SK-N-SH (cell line): ENCODE results near the gene ZNF530. TPM values are rescaled to one million over a fixed set of nuclear protein-coding genes. Genes with fewer than 3 reads are reported as not detected.
A peak's percentile ranks its signal among the peaks of the same experiment; 100 is the strongest.

ENCODE experiments used
- CTCF ChIA-PET: fragments of 300-600, 350-600 bp; formaldehyde crosslinking; extraction: SDS; loops from one replicate; lab custom pipeline; 2021; lab: Yijun Ruan, JAX
- POLR2A ChIA-PET: fragments of 350-600 bp; sonication (Branson Sonifier 250); formaldehyde crosslinking; extraction: SDS; loops from one replicate; lab custom pipeline; 2020; ENCODE audit warnings: antibody characterized with exemption, inconsistent platforms; lab: Yijun Ruan, JAX
- DNase-seq: peaks from one replicate; pipeline ENCODE4 v3.0.0; 2012
- H2AFZ ChIP-seq: fragments of 200-600 bp; sonication (generic); 2 replicates; pipeline ENCODE4 v1.8.1; 2016; ENCODE audit warnings: antibody characterized with exemption, mild to moderate bottlenecking, low read depth
- H3F3A ChIP-seq: fragments of 200-600 bp; sonication (generic); replicated peaks from 2 replicates; pipeline ENCODE3; 2016; ENCODE audit warnings: antibody characterized with exemption, mild to moderate bottlenecking; ENCODE audit not compliant: insufficient read depth
- H3K27ac ChIP-seq, 2 experiments: fragments of 200-500 bp in 1 of 2; fragments of 200-600 bp in 1 of 2; sonication (Bioruptor generic) in 1 of 2; sonication (generic), shearing (Covaris generic) in 1 of 2; 2 replicates each; pipeline versions ENCODE4 v1.5.1 to v1.6.1; 2014 to 2016; ENCODE audit warnings: low read depth in 2 of 2, inconsistent platforms in 1 of 2, low read length in 1 of 2, mild to moderate bottlenecking in 1 of 2, mixed read lengths in 1 of 2
- H3K27me3 ChIP-seq: fragments of 200-600 bp; sonication (generic), shearing (Covaris generic); 2 replicates; pipeline ENCODE4 v1.6.1; 2016; ENCODE audit warnings: mixed run types; ENCODE audit not compliant: insufficient read depth
- H3K36me3 ChIP-seq, 2 experiments: fragments of 200-500 bp in 1 of 2; fragments of 200-600 bp in 1 of 2; sonication (Bioruptor generic) in 1 of 2; sonication (generic) in 1 of 2; replicated peaks in 1 of 2; 2 replicates each; pipeline versions ENCODE3 to v1.5.1; 2014 to 2016; ENCODE audit warnings: low read length in 1 of 2, mild to moderate bottlenecking in 1 of 2; ENCODE audit not compliant: insufficient read depth in 2 of 2, control insufficient read depth in 1 of 2
- H3K4me1 ChIP-seq, 2 experiments: fragments of 200-500 bp in 1 of 2; fragments of 200-600 bp in 1 of 2; sonication (Bioruptor generic) in 1 of 2; sonication (generic), shearing (Covaris generic) in 1 of 2; 2 replicates each; pipeline versions ENCODE4 v1.5.1 to v1.6.1; 2014 to 2016; ENCODE audit warnings: low read depth in 1 of 2, low read length in 1 of 2, mixed run types in 1 of 2; ENCODE audit not compliant: insufficient read depth in 2 of 2, control insufficient read depth in 1 of 2
- H3K4me2 ChIP-seq: fragments of 200-600 bp; sonication (generic), shearing (Covaris generic); 2 replicates; pipeline ENCODE4 v1.6.1; 2017; ENCODE audit warnings: mixed run types
- H3K4me3 ChIP-seq, 2 experiments: fragments of 200-500 bp in 1 of 2; fragments of 200-600 bp in 1 of 2; sonication (Bioruptor generic) in 1 of 2; sonication (generic), shearing (Covaris generic) in 1 of 2; 2 replicates each; pipeline versions ENCODE4 v1.5.1 to v1.8.1; 2014 to 2016; ENCODE audit warnings: low read depth in 2 of 2, inconsistent platforms in 1 of 2, low read length in 1 of 2, mild to moderate bottlenecking in 1 of 2, mixed read lengths in 1 of 2, moderate library complexity in 1 of 2
- H3K79me2 ChIP-seq: fragments of 200-600 bp; sonication (generic); 2 replicates; pipeline ENCODE4 v1.8.1; 2017; ENCODE audit warnings: mild to moderate bottlenecking; ENCODE audit not compliant: insufficient read depth
- H3K9ac ChIP-seq: fragments of 200-600 bp; sonication (generic); 2 replicates; pipeline ENCODE4 v1.6.1; 2017; ENCODE audit warnings: mixed run types
- H3K9me2 ChIP-seq: fragments of 200-600 bp; sonication (generic); 2 replicates; pipeline ENCODE4 v1.6.1; 2017; ENCODE audit warnings: mixed run types
- H3K9me3 ChIP-seq: fragments of 200-600 bp; sonication (generic); 2 replicates; pipeline ENCODE4 v1.6.1; 2017; ENCODE audit warnings: mixed run types, mild to moderate bottlenecking, moderate library complexity
- H4K20me1 ChIP-seq: fragments of 200-600 bp; sonication (generic); 2 replicates; pipeline ENCODE4 v1.6.1; 2017; ENCODE audit warnings: mild to moderate bottlenecking, mixed run types; ENCODE audit not compliant: insufficient read depth
- CHD2 ChIP-seq: fragments of 150-350 bp; IDR thresholded peaks from 2 replicates; pipeline ENCODE4 v1.6.1; 2018; ENCODE audit warnings: low read length; ENCODE audit not compliant: partially characterized antibody
- EP300 ChIP-seq, 2 experiments: IDR thresholded peaks; 2 replicates each; pipeline versions ENCODE4 v1.4.0 to v1.6.1; 2012; ENCODE audit warnings: borderline replicate concordance in 1 of 2, low read depth in 1 of 2, low read length in 1 of 2
- FOSL2 ChIP-seq: IDR thresholded peaks from 2 replicates; pipeline ENCODE4 v1.4.0; 2012; ENCODE audit warnings: low read depth, mild to moderate bottlenecking, moderate library complexity, borderline replicate concordance
- GABPA ChIP-seq: IDR thresholded peaks from 2 replicates; pipeline ENCODE4 v1.4.0; 2012; ENCODE audit warnings: low read depth, mild to moderate bottlenecking
- JUND ChIP-seq: IDR thresholded peaks from 2 replicates; pipeline ENCODE4 v1.4.0; 2012
- MAX ChIP-seq: IDR thresholded peaks from 2 replicates; pipeline ENCODE4 v1.4.0; 2012; ENCODE audit warnings: low read depth
- MXI1 ChIP-seq: IDR thresholded peaks from 2 replicates; pipeline ENCODE4 v1.6.1; 2012; ENCODE audit warnings: mild to moderate bottlenecking, low read depth, low read length, improper control_type of control experiment
- NFIC ChIP-seq: IDR thresholded peaks from 2 replicates; pipeline ENCODE4 v1.4.0; 2012; ENCODE audit warnings: borderline replicate concordance
- PBX3 ChIP-seq: IDR thresholded peaks from 2 replicates; pipeline ENCODE4; 2012
- RAD21 ChIP-seq: IDR thresholded peaks from 2 replicates; pipeline ENCODE4 v1.6.1; 2012; ENCODE audit warnings: mild to moderate bottlenecking, low read length
- REST ChIP-seq: IDR thresholded peaks from 2 replicates; pipeline ENCODE4 v1.6.1; 2012; ENCODE audit warnings: mild to moderate bottlenecking, low read depth, low read length, moderate library complexity
- RFX5 ChIP-seq: IDR thresholded peaks from 2 replicates; pipeline ENCODE4 v1.6.1; 2012; ENCODE audit warnings: mild to moderate bottlenecking, improper control_type of control experiment, low read length
- RXRA ChIP-seq: IDR thresholded peaks from 2 replicates; pipeline ENCODE4 v1.4.0; 2012; ENCODE audit warnings: low read depth, mild to moderate bottlenecking, borderline replicate concordance
- SIN3A ChIP-seq: IDR thresholded peaks from 2 replicates; pipeline ENCODE4 v1.6.1; 2012; ENCODE audit warnings: low read depth, mild to moderate bottlenecking, low read length, moderate library complexity, borderline replicate concordance
- TCF12 ChIP-seq: IDR thresholded peaks from 2 replicates; pipeline ENCODE4 v1.4.0; 2012
- WGBS: methylation state at CpG from one replicate; pipeline ENCODE4 v1.1.6; 2017; ENCODE audit warnings: low lambda C conversion rate; 5-methylcytosine and 5-hydroxymethylcytosine counted together
- polyA plus RNA-seq, 3 experiments: library from polyadenylated mRNA; depleted of rRNA; stranded (reverse); fragments of >200 nt; gene quantifications; 2 replicates each; pipeline ENCODE4 v1.2.3, GENCODE V29; 2012
- TF ChIP-seq, protein P1 (sequence below): IDR thresholded peaks from 2 replicates; pipeline ENCODE4 v1.4.0; 2012; ENCODE audit warnings: low read depth, borderline replicate concordance
- TF ChIP-seq, protein P2 (sequence below): fragments of 200-600 bp; sonication (generic); IDR thresholded peaks from 2 replicates; pipeline ENCODE4 v1.6.1; 2017; ENCODE audit warnings: antibody characterized with exemption, mild to moderate bottlenecking, moderate library complexity

Gene ZNF530
- polyA plus RNA-seq, 1 of the 3 experiments (the other 2 are of a cell fraction): 4.6 TPM

DNA sequence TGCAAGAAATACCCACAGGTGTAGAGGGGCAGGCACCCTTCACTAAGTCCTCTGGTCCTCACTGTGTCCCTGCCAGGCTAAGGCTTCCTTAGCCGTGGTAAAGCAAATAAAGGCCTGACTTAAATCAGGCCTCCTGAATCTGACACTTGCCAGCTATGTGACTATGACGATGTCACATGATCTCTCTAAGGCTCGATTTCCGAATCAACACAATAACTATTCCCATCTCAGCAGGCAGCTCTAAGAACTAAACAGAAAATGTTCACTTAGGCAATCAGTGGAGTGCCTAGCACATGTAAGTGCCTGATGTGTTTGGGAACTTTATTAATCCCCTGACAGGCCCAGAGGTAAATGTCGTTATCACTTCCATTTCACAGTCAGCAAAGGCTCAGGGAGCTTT, 42.0 kb upstream of the ZNF530 start:
- peaks cover 0 to 8% of the 10 kb centered on the region in 2 experiments; a peak in 2 of 4 replicates for H3K4me1 ChIP-seq
- H3K9ac ChIP-seq: no peak overlapping the region
- H2AFZ ChIP-seq: no peak overlapping the region
- H3K9me2 ChIP-seq: no peaks in the 10 kb centered on the region
- ChIA-PET CTCF (no interaction called here), POLR2A (no interaction called here)
- TF ChIP-seq MAX (no peak), GABPA (no peak), EP300 (IDR thresholded peaks at IDR 0.05; ENCODE audit: borderline replicate concordance in 1 of 2, low read depth in 1 of 2, low read length in 1 of 2) (no peak), CHD2 (no peak), JUND (no peak), REST (no peak), NFIC (no peak), RAD21 (no peak), TCF12 (no peak)
- TF ChIP-seq, protein P1, sequence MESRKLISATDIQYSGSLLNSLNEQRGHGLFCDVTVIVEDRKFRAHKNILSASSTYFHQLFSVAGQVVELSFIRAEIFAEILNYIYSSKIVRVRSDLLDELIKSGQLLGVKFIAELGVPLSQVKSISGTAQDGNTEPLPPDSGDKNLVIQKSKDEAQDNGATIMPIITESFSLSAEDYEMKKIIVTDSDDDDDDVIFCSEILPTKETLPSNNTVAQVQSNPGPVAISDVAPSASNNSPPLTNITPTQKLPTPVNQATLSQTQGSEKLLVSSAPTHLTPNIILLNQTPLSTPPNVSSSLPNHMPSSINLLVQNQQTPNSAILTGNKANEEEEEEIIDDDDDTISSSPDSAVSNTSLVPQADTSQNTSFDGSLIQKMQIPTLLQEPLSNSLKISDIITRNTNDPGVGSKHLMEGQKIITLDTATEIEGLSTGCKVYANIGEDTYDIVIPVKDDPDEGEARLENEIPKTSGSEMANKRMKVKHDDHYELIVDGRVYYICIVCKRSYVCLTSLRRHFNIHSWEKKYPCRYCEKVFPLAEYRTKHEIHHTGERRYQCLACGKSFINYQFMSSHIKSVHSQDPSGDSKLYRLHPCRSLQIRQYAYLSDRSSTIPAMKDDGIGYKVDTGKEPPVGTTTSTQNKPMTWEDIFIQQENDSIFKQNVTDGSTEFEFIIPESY: no peak
- H3K27ac ChIP-seq: no peak overlapping the region
- H3K79me2 ChIP-seq: peaks cover 33% of the 10 kb centered on the region
- no peak overlapping the region for H3K4me2 ChIP-seq
- H3F3A ChIP-seq: no peaks in the 10 kb centered on the region
- no peak for DNase-seq
- no peaks in the 10 kb centered on the region for H3K27me3 ChIP-seq
- H4K20me1 ChIP-seq: no peaks in the 10 kb centered on the region
- H3K9me3 ChIP-seq: peaks cover 7% of the 10 kb centered on the region; the same call in 1 of the 2 replicates
- H3K4me3 ChIP-seq: peak overlapping the region in 1 of 2 experiments; percentile 97; a peak in 1 of 4 replicates
- WGBS: 84% methylated on average over 5 of the region's 5 CpGs
- peaks cover 24 to 38% of the 10 kb centered on the region in 2 experiments for H3K36me3 ChIP-seq

GRCh38 chr19:57558525-57558924, 41.2 kb upstream of the ZNF530 start:
- ChIA-PET CTCF (no interaction called here), POLR2A (no interaction called here)
- TF ChIP-seq RFX5: no peak
- TF ChIP-seq MXI1: no peak
- no peak for TF ChIP-seq RXRA
- no peak for TF ChIP-seq RAD21
- TF ChIP-seq, protein P2, sequence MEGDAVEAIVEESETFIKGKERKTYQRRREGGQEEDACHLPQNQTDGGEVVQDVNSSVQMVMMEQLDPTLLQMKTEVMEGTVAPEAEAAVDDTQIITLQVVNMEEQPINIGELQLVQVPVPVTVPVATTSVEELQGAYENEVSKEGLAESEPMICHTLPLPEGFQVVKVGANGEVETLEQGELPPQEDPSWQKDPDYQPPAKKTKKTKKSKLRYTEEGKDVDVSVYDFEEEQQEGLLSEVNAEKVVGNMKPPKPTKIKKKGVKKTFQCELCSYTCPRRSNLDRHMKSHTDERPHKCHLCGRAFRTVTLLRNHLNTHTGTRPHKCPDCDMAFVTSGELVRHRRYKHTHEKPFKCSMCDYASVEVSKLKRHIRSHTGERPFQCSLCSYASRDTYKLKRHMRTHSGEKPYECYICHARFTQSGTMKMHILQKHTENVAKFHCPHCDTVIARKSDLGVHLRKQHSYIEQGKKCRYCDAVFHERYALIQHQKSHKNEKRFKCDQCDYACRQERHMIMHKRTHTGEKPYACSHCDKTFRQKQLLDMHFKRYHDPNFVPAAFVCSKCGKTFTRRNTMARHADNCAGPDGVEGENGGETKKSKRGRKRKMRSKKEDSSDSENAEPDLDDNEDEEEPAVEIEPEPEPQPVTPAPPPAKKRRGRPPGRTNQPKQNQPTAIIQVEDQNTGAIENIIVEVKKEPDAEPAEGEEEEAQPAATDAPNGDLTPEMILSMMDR: no peak
- no peak for TF ChIP-seq TCF12
- TF ChIP-seq FOSL2: no peak
- TF ChIP-seq CHD2: no peak
- no peak for TF ChIP-seq SIN3A
- no peak for TF ChIP-seq MAX
- TF ChIP-seq PBX3: no peak
- Histone ChIP-seq H3K4me1 (peaks cover 0 to 8% of the 10 kb centered on the region in 2 experiments; a peak in 2 of 4 replicates), H3K79me2 (peaks cover 33% of the 10 kb centered on the region), H3K9me3 (peaks cover 7% of the 10 kb centered on the region; the same call in 1 of the 2 replicates), H3K27ac (no peak overlapping the region; a peak in 1 of 4 replicates), H4K20me1 (no peaks in the 10 kb centered on the region), H3F3A (no peaks in the 10 kb centered on the region), H2AFZ (no peak overlapping the region), H3K27me3 (no peaks in the 10 kb centered on the region), H3K36me3 (peaks cover 20 to 29% of the 10 kb centered on the region in 2 experiments), H3K9ac (peak overlapping the region; percentile 75), H3K4me2 (peak overlapping the region; percentile 88), H3K4me3 (peak overlapping the region; percentile 97), H3K9me2 (no peaks in the 10 kb centered on the region)
- 50% methylated on average over 6 of the region's 6 CpGs for WGBS
- peak; percentile 29 for DNase-seq
